Dermis microvascular lymphatic vessel endothelial cell (primary cell): ENCODE data around the gene SRP14. TPM values are rescaled to one million over a fixed set of nuclear protein-coding genes. Genes with fewer than 3 reads are reported as not detected.

ENCODE experiments used
- DNase-seq, 2 donors: peaks; one replicate each; pipeline versions ENCODE4 v3.0.0 to v3.0.0-alpha.2; 2010; ENCODE audit warnings: low read depth in 2 of 2
- total RNA-seq: library from RNA; depleted of rRNA; stranded (reverse); fragments of >200 nt; gene quantifications from 2 replicates; pipeline ENCODE4 v1.2.1, GENCODE V29; 2014

Gene SRP14
- total RNA-seq, 1 donor from 2014 or later = 130 TPM

- no peak for DNase-seq
These were observed 48.3 kb downstream of the SRP14 start for GRCh38 chr15:39990706-39991105.

- no peak for DNase-seq
These were observed 51.2 kb downstream of the SRP14 start for GRCh38 chr15:39987821-39988220.

Other genes with a start within 250 kb of the SRP14 start
- 4.3 and 8.5 TPM in 2 replicates for gene GPR176, start 118.9 kb downstream of the SRP14 start, total RNA-seq
- gene EIF2AK4, start 105.1 kb downstream of the SRP14 start, total RNA-seq = 23.5 and 27.6 TPM in 2 replicates
- 4.1 and 7.0 TPM in 2 replicates for gene BMF, start 69.7 kb upstream of the SRP14 start, total RNA-seq
- gene BUB1B, start 121.9 kb upstream of the SRP14 start, total RNA-seq = 8.5 and 20.2 TPM in 2 replicates
- gene PAK6, start 199.9 kb upstream of the SRP14 start, total RNA-seq = not detected in 2 replicates
- gene ANKRD63, start 243.9 kb upstream of the SRP14 start, total RNA-seq = not detected in 2 replicates